Measurements from ENCODE around the gene FBXO42.

GRCh38 chr1:16196874-16197273 lies 155.4 kb downstream of the FBXO42 start:
- no peak for TF ChIP-seq POLR2A (IDR thresholded peaks at IDR 0.05; ENCODE audit: low read depth, low read length)
- no peak for TF ChIP-seq POLR2AphosphoS5 (IDR thresholded peaks at IDR 0.05; ENCODE audit: low read depth, low read length)

All from GM12892 (cell line).